Panc1 (cell line): Measurements from ENCODE around the gene ATXN7L2.

ENCODE experiments used
- TF ChIP-seq, protein P1 (sequence below): fragments of 450-650 bp; IDR thresholded peaks from 2 replicates; pipeline ENCODE4 v1.5.1; 2017; ENCODE audit warnings: mild to moderate bottlenecking
- TF ChIP-seq, protein P2 (sequence below), 2 experiments: IDR thresholded peaks; 2 replicates each; pipeline ENCODE4 v1.6.1; 2011 to 2012; ENCODE audit warnings: low read depth in 2 of 2, control low read depth in 1 of 2, low read length in 1 of 2, mild to moderate bottlenecking in 1 of 2, moderate library complexity in 1 of 2; ENCODE audit not compliant: insufficient read depth in 1 of 2

DNA sequence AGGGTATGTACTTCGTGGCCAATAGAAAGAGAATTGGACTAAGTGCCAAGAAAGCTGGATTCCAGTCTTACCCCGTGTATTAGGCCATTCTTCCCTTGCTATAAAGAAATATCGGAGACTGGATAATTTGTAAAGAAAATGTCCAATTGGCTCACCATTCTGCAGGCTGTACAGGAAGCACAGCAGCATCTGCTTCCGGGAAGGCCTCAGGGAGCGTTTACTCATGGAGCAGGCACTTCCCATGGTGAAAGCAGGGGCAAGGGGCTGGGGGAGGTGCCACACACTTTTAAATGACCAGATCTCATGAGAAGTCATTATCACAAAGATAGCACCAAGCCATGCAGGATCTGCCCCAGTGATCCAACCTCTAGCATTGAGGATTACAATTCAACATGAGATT, 33.6 kb downstream of the ATXN7L2 start:
- TF ChIP-seq, protein P1, sequence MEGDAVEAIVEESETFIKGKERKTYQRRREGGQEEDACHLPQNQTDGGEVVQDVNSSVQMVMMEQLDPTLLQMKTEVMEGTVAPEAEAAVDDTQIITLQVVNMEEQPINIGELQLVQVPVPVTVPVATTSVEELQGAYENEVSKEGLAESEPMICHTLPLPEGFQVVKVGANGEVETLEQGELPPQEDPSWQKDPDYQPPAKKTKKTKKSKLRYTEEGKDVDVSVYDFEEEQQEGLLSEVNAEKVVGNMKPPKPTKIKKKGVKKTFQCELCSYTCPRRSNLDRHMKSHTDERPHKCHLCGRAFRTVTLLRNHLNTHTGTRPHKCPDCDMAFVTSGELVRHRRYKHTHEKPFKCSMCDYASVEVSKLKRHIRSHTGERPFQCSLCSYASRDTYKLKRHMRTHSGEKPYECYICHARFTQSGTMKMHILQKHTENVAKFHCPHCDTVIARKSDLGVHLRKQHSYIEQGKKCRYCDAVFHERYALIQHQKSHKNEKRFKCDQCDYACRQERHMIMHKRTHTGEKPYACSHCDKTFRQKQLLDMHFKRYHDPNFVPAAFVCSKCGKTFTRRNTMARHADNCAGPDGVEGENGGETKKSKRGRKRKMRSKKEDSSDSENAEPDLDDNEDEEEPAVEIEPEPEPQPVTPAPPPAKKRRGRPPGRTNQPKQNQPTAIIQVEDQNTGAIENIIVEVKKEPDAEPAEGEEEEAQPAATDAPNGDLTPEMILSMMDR = no peak
- TF ChIP-seq, protein P2, sequence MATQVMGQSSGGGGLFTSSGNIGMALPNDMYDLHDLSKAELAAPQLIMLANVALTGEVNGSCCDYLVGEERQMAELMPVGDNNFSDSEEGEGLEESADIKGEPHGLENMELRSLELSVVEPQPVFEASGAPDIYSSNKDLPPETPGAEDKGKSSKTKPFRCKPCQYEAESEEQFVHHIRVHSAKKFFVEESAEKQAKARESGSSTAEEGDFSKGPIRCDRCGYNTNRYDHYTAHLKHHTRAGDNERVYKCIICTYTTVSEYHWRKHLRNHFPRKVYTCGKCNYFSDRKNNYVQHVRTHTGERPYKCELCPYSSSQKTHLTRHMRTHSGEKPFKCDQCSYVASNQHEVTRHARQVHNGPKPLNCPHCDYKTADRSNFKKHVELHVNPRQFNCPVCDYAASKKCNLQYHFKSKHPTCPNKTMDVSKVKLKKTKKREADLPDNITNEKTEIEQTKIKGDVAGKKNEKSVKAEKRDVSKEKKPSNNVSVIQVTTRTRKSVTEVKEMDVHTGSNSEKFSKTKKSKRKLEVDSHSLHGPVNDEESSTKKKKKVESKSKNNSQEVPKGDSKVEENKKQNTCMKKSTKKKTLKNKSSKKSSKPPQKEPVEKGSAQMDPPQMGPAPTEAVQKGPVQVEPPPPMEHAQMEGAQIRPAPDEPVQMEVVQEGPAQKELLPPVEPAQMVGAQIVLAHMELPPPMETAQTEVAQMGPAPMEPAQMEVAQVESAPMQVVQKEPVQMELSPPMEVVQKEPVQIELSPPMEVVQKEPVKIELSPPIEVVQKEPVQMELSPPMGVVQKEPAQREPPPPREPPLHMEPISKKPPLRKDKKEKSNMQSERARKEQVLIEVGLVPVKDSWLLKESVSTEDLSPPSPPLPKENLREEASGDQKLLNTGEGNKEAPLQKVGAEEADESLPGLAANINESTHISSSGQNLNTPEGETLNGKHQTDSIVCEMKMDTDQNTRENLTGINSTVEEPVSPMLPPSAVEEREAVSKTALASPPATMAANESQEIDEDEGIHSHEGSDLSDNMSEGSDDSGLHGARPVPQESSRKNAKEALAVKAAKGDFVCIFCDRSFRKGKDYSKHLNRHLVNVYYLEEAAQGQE (IDR thresholded peaks at IDR 0.05; ENCODE audit: insufficient read depth in 1 of 2, low read depth in 2 of 2, low read length in 1 of 2) = no peak
